ENCODE data around the gene LSG1.
"Not testable (repeated sequence)": the region's sequence is repeated elsewhere in the genome, so short reads cannot be mapped to it uniquely, and the experiment has no call there.

LSG1 gene

DNA sequence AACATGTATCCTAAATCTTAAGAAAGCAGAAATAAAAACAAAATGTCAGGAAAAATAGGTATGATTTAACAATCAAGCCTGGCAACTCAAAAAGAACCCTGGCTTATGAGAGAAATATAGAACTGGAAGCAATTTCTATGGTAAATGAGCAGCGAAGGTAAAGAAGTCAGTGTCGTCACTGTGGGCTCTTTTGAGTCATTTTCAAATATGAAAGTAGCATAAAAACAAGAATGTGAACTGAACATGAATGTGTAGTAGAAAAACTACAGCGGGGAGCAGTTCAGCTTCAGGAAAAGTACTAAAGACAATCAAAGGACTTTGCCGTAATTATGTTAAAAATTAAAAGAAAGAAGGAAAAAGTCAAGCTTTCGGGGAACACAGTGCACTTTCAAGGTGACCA, 17.5 kb downstream of the LSG1 start:
- FAIRE-seq = no peak

- no peak for FAIRE-seq
Observed at GRCh38 chr3:194647747-194648146, 24.2 kb downstream of the LSG1 start.

DNA sequence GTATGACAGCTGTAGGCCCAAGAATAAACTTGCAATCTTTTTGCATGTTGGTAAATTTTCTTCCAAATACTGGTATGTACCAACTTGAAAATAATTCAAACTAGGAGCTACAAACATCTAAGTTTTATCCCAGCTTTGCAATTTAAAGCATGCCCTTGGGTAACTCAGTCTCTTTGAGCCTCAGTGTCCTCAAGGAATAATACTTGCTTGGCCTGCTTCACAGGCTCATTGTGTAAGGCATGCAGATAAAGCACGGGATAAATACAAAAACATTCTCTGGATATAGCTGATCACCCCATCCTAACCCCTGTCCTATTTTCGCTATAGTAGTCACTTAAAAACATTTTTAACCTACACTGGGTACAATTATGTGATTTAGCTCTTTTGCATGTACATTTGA, 29.2 kb downstream of the LSG1 start:
- no peak for FAIRE-seq

DNA sequence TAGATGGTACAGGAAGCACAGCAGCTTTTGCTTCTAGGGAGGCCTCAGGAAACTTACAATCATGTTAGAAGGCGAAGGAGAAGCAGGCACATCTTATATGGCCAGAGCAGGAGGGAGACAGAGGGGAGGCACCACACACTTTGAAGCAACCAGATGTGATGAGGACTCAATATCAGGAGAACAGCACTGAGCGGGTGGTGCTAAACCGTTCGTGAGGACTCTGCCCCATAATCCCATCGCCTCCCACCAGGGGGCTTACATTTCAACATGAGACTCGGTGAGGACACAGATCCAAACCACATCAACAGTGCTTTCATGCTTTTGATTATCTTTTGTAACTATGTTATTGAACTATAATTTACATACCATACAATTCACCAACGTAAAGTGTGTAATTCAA, 31.2 kb downstream of the LSG1 start:
- FAIRE-seq = no peak

DNA sequence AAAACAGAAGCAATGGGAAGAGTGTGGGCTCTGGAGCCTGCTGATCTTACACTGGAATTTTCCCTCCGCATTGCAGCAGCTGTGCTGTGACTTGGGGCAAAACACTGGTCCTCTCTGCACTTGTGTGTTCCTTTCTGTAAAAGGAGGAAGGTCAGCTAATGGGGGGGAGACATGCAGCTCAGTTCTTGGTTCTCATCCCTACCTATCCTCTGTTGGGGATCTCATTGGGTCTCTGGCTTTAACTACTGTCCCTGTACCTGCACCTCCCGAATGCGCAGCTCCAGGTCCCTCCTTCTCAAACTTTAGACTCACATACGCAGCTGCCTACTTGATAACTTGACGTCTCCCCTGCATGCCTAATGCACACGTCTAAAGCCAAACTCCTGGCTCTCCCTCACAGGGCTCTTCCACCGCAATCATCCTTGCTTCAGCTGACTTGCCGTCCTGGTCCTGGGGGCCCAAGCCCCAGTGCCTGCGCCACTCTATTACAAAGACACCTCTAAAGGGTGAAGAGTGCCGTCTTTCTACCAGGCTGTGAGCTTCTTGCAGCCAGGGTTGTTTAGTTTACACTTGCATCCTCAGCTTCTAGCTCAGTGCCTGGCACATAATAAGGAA, 32.9 kb downstream of the LSG1 start:
- FAIRE-seq = no peak

- FAIRE-seq = no peak
Observed at GRCh38 chr3:194637541-194638400, 34.2 kb downstream of the LSG1 start.

DNA sequence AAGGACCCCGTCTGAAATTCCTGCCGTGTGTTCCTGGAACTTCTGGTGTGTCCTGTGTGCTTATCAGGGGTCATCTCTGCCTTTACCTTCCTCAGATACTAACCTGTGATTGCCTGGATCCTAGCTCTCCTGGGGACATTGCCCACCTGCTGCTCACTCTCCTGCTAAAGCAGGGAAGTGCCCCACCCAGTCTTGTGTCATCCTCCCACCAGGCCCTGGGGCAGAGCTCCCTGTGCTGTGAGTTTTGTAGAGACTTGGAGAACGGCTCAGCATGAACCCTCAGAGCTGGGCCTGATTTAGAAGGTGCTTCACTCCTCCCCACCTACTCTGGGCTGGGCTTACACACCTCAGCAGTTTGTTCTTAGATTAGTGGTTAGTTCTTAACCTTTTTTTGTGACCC, 34.9 kb downstream of the LSG1 start:
- no peak for FAIRE-seq

GRCh38 chr3:194633349-194634004, 38.5 kb downstream of the LSG1 start, which contains the start of gene TMEM44:
Gene TMEM44 (minus strand): TSS chr3:194633419. CDS start chr3:194633215, 204 bp downstream.
- no peak for FAIRE-seq

GRCh38 chr3:194632809-194633348, 39.1 kb downstream of the LSG1 start:
- FAIRE-seq = no peak

GRCh38 chr3:194632226-194632808, 39.7 kb downstream of the LSG1 start:
- no peak for FAIRE-seq

GRCh38 chr3:194631696-194632095, 40.3 kb downstream of the LSG1 start:
- FAIRE-seq = no peak

DNA sequence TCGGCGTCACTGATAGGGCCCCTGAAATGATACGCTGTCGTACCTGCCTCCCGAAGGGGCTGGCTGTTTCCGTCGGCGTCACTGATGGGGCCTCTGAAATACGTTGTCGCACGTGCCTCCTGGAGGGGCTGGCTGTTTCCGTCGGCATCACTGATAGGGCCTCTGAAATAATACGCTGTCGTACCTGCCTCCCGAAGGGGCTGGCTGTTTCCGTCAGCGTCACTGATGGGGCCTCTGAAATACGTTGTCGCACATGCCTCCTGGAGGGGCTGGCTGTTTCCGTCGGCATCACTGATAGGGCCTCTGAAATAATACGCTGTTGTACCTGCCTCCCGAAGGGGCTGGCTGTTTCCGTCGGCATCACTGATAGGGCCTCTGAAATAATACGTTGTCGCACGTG, 41.3 kb downstream of the LSG1 start:
- FAIRE-seq = not testable (repeated sequence)

DNA sequence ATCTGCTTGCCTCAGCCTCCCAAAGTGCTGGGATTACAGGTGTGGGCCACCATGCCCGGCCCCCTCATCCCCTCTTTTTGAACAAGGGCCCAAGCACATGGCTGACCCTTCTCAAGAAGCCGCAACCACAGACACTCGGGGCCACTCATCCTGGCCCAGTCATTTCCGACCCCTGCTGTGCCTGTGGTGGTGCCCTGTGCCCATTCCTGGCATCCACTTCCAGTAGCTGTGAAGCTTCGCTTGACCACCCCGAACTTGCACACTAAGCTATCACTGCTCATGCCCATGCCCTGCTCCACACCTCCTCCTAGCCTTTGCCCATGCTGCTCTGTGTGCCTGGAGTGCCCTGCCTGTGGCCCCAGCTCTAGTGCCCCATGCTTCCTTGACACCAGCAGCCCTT, 47.0 kb downstream of the LSG1 start:
- FAIRE-seq = no peak

GRCh38 chr3:194623449-194624290, 48.3 kb downstream of the LSG1 start:
- no peak for FAIRE-seq

DNA sequence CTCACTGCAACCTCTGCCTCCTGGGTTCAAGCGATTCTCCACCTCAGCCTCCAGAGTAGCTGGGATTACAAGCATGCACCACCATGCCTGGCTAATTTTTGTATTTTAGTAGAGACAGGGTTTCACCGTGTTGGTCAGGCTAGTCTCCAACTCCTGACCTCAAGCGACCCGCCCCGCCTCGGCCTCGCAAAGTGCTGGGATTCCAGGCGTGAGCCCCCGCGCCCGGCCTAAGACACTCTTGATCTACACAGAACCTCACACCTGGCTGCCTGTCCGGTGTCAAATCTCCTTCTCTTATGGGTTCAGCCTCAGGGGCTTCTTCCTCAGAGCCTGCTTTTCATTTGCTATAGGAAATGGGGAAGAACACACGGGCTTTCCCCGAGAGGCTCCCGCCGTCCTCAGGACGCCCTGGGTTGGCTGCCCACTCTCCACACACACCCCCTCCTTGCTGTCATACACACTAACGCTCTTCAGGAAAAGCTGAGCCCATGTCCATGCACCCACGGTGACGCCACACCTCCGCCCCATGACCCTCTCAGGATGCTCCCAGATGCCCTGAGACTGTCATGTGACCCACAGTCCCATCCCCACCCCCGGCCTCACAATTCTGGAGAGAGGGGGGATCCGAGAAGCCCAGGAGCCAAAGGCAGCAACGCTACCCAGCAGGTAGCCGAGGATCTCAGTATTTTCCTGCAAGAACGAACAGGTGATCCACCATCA, 49.2 kb downstream of the LSG1 start:
- no peak for FAIRE-seq

DNA sequence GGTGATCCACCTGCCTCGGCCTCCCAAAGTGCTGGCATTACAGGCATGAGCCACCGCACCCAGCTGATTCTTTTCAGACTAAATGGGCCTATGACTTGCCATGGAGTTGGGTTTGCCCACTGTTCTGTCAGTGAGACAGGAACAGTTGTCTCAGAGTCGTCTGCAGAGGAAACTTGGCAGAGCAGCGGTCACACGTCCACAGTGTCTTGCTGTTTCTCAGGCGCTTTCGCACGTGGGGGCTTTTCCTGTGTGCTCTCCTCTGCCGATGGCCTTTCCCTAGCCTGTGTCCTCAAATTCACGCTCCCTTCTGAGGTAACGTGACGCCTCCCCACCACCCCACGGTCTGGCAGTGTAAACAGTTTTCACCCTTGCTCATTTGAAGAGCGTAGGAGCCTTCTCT, 50.0 kb downstream of the LSG1 start:
- no peak for FAIRE-seq

DNA sequence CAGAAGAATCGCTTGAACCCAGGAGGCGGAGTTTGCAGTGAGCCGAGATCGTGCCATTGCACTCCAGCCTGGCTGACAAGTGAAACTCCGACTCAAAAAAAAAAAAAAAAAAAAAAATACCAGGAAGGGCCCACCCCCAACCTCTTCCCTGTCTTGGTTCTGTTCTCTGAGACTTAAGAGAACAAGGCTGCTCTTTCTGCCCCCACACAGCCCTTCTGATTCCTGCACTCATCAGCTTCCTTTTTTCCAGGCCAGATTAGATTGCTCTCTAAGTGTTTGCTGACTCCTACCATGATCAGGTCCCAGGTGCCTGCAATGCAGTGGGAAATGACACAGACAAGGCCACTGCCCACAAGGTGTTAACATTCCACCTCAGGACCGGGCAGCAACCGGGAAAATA, 51.8 kb downstream of the LSG1 start:
- FAIRE-seq = no peak

- no peak for FAIRE-seq
Observed at GRCh38 chr3:194619741-194620140, 52.2 kb downstream of the LSG1 start.

DNA sequence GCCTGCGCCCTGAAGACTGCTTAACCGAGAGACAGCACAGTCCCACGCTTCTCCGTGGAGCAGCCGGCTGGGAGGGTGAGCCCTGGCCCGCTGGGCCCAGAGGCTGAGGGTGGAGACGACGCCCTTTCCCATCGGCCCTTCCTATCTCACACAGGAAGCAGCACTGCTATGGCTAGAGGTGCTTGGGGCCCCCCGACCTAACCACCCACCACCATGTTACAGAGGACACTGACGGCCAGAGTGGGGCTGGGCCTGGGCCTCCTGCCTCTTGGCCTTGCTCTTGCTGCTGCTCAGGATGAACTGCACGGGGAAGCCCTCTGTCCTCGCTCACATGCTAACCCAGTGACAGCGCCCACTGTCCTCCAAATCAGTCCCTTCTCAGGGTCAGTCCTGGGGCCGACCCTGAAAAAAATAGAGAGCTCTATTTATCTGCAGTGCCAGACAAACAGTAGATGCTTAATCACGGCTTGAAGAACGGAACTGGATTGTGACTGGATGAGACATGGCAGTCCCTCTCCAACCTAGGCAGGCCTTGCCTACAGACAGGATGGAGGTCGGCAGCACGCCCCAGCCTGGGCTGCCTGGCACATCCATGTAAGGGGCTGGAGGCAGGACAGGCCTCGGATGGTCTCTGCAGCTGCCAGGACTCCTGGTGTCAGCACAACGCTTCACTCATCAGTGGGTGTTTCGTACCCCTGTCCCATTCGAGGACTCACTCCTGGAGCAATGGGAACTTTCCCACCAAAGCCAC, 53.0 kb downstream of the LSG1 start:
- FAIRE-seq = no peak

GRCh38 chr3:194617827-194618226, 54.2 kb downstream of the LSG1 start:
- FAIRE-seq = no peak

All from colon (tissue), 2 donors.